Peyer's patch (tissue), 4 donors: ENCODE results near the gene TRAPPC2L. TPM values are rescaled to one million over a fixed set of nuclear protein-coding genes. Genes with fewer than 3 reads are reported as not detected.

Experiments
- DNase-seq, 3 donors: peaks; one replicate each; pipeline ENCODE4 v3.0.0-alpha.2; 2017 to 2019
- H3K27ac ChIP-seq, 4 donors: fragments of 200-600 bp; sonication (generic); one replicate each; pipeline ENCODE4 v1.5.1; 2016 to 2019
- H3K27me3 ChIP-seq, 2 donors: fragments of 200-600 bp; sonication (generic); one replicate each; pipeline ENCODE4 v1.5.1; 2019
- H3K36me3 ChIP-seq, 3 donors: fragments of 200-600 bp; sonication (generic); one replicate each; pipeline ENCODE4 v1.5.1; 2016 to 2019
- H3K4me1 ChIP-seq, 4 donors: fragments of 200-600 bp; sonication (generic); one replicate each; pipeline ENCODE4 v1.5.1; 2016 to 2019
- H3K4me3 ChIP-seq, 4 donors: fragments of 200-600 bp; sonication (generic); 1 replicate in 3 of 4; 2 replicates in 1 of 4; pipeline ENCODE4 v1.5.1; 2016 to 2019; ENCODE audit warnings: mild to moderate bottlenecking in 1 of 4
- H3K9me3 ChIP-seq, 4 donors: fragments of 200-600 bp; sonication (generic); one replicate each; pipeline ENCODE4 v1.5.1; 2016 to 2019; ENCODE audit warnings: mild to moderate bottlenecking in 1 of 4
- POLR2A ChIP-seq, 2 donors: fragments of 450-650 bp; IDR thresholded peaks; one replicate each; pipeline ENCODE4 v1.5.1; 2017; ENCODE audit warnings: antibody characterized with exemption in 2 of 2, mild to moderate bottlenecking in 2 of 2, moderate library complexity in 2 of 2
- total RNA-seq, 4 donors: library from RNA; depleted of rRNA; stranded (reverse); fragments of >200 nt; gene quantifications; one replicate each; pipeline ENCODE4 v1.1.0, GENCODE V29; 2016
- TF ChIP-seq, protein P1 (sequence below), 6 experiments: fragments of 450-650 bp in 4 of 6; fragments of 200-600 bp in 2 of 6; sonication (generic) in 1 of 6; IDR thresholded peaks; one replicate each; pipeline ENCODE4 v1.5.1; 2017 to 2019; ENCODE audit warnings: antibody characterized with exemption in 6 of 6, mild to moderate bottlenecking in 3 of 6, moderate library complexity in 1 of 6

Gene TRAPPC2L
- total RNA-seq, 4 donors from 2014 or later = 20.4 to 47.9 (median 35.4) TPM

DNA sequence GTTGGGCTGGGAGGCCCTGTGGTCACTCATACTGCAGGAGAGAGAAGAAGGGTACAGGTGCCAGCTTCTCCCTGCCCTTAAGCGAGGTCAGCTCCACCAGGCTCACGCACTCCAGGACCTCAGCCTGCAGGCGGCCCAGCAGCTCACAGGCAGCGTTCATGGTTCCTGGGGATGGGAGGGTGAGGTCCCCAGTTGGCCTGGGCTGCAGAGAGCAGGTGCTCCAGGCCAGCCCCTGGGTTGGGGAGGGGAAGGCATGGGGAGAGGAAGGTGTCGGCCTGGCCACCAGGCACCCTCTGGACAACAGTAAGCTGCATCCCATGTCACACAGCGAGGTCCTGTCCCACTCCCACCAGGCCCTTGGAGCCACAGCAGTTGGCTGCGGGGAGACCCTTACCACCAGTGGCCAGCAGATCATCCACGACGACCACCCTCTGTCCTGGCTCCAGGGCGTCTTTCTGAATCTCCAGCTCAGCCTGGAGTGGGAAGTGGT, 47.2 kb upstream of the TRAPPC2L start:
- Histone ChIP-seq H3K27ac (peak overlapping the region in 2 of 4 donors; percentile 94 to 97), H3K27me3 (no peaks in the 10 kb centered on the region), H3K4me1 (peaks cover 0 to 34% (median 20%) of the 10 kb centered on the region in 4 donors), H3K4me3 (peak overlapping the region in 1 of 4 donors; percentile 86), H3K9me3 (no peaks in the 10 kb centered on the region), H3K36me3 (peaks cover 0 to 18% (median 0%) of the 10 kb centered on the region in 3 donors)
- DNase-seq = no peak
- TF ChIP-seq, protein P1, sequence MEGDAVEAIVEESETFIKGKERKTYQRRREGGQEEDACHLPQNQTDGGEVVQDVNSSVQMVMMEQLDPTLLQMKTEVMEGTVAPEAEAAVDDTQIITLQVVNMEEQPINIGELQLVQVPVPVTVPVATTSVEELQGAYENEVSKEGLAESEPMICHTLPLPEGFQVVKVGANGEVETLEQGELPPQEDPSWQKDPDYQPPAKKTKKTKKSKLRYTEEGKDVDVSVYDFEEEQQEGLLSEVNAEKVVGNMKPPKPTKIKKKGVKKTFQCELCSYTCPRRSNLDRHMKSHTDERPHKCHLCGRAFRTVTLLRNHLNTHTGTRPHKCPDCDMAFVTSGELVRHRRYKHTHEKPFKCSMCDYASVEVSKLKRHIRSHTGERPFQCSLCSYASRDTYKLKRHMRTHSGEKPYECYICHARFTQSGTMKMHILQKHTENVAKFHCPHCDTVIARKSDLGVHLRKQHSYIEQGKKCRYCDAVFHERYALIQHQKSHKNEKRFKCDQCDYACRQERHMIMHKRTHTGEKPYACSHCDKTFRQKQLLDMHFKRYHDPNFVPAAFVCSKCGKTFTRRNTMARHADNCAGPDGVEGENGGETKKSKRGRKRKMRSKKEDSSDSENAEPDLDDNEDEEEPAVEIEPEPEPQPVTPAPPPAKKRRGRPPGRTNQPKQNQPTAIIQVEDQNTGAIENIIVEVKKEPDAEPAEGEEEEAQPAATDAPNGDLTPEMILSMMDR (IDR thresholded peaks at IDR 0.05) = no peak
- TF ChIP-seq POLR2A (IDR thresholded peaks at IDR 0.05) = no peak

DNA sequence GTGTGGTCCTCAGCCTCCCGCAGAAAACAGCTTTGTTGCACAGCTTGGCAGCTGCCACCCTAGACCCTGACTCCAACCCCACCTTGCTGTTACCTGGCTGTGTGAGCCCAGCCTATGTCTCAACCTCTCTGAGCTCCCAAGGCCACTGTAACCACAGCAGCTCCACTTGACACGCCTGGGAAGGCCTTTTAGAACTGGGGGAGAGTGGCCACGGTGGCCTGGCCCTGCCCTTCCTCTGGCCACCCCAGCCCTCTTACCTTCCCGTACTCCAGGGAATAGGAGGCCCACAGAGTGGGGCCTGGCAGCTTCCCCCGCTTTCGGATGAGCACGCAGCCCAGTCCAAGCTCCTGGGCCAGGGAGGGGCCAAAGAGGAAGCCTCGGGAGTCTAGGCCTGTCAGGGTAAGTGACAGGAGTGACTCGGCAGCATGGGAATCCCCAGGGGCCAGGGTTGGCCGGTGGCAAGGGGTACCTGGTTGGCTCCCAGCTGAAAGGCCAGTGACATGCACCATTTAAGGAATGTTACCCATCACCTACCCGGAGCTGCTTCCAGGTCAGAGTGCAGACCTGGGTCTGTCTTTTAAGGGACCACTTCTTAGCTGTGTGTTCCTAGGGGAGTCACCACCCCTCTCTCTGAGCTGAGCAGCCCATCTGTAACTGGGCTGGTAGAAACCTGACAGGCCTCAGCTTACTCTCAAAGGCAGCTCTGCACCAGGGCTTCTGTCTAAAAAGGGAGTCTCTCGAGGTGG, 46.6 kb upstream of the TRAPPC2L start:
- H3K27me3 ChIP-seq = no peaks in the 10 kb centered on the region
- TF ChIP-seq POLR2A (IDR thresholded peaks at IDR 0.05) = no peak
- TF ChIP-seq, protein P1 (IDR thresholded peaks at IDR 0.05) = no peak
- H3K4me3 ChIP-seq = peak overlapping the region; percentile 77 to 91 (median 84)
- H3K27ac ChIP-seq = peak overlapping the region; percentile 93 to 97 (median 94)
- no peak for DNase-seq
- H3K9me3 ChIP-seq = no peaks in the 10 kb centered on the region
- H3K4me1 ChIP-seq = peaks cover 0 to 29% (median 19%) of the 10 kb centered on the region in 4 donors
- H3K36me3 ChIP-seq = peaks cover 0 to 18% (median 0%) of the 10 kb centered on the region in 3 donors

DNA sequence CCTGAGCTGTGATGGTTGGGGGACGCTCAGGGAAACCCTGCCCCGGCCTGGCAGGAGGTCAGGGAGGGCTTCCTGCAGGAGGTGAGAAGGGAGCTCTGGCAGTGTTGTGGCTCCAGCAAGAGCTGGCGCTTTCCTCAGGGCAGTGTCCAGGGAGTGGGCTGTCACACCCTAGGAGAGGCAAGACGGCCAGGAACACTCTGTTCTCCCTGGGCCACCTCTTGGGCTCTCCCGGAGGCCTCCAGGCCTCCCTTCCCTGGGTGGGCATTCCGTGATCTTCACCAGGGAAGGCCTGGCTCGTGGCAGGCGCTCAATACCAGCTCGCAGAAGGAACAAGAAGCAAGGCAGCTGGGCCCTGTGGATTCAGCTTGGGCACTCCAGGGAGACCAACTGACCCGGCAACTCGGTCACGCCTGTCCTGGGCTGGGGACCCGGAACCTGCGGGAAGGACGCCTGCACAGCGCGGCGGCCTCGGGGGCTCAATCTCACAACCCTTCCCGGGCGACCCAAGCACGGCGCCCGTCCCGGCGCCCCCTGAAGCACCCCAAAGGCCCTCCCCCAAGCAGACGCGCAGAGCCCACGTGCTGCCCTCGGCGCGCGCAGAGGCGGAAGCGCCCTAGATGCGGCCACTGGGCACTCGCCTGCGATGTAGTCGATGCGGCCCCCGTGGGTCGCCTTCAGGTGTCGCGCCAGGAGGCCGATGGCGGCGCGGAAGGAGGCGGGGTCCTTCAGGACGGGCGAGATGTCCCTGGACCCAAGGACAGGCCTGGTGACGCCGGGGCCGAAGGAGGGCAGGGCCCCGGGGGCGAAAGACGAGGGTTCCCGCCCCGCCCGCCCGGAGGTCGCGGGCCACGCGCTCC, 45.8 kb upstream of the TRAPPC2L start:
- Histone ChIP-seq H3K9me3 (no peaks in the 10 kb centered on the region), H3K4me3 (peak overlapping the region; percentile 77 to 91 (median 84)), H3K27ac (peak overlapping the region; percentile 93 to 97 (median 94)), H3K27me3 (no peaks in the 10 kb centered on the region), H3K4me1 (peaks cover 0 to 29% (median 19%) of the 10 kb centered on the region in 4 donors), H3K36me3 (peaks cover 0 to 18% (median 0%) of the 10 kb centered on the region in 3 donors)
- peak; percentile 42 to 61 for TF ChIP-seq POLR2A (IDR thresholded peaks at IDR 0.05)
- TF ChIP-seq, protein P1 (IDR thresholded peaks at IDR 0.05) = no peak
- DNase-seq = peak; percentile 68 to 86 (median 84)

DNA sequence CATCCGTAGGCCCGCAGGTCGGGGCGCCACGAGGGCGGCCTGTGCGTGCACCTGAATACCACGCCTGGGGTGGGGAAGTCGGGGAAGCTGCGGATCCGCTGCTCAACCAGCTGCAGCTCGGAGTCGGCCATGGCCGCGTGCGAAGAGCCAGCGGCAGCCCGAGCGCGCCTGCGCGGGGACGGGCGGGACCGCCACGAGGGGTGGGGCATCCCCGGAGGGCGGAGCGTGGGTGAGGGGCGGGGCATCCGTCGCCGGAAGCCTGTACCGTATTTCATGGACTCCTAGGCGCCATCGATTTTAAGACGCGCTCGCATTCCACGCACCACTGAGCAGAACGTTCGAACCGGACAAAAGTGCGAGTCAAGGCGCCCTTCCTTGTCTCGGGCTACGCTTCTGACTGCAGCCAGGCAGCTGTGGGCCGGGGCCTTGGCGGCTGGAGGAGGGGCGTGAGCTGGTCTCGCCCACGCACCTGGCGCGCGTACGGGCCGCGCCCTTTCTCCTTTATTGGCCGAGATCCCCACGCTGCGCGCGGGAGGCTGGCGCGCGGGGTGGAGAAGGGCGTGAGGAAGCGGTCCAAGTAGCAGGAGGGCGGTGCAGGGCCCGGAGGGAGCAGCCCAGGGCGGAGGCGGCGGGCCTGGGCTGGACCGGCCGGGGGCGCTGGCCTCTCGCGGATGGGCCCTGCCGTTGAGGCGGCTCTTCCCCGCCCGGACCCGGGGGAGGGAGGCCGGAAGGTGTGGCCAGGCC, 45.0 kb upstream of the TRAPPC2L start, which contains the start of gene APRT:
APRT (minus strand) TSS at position 160 of the 744 bp plus-strand sequence; CDS start at position 131, 29 bp downstream.
- Histone ChIP-seq H3K4me1 (peaks cover 0 to 29% (median 19%) of the 10 kb centered on the region in 4 donors), H3K4me3 (peak within 1 kb of the TSS; percentile 77 to 91 (median 84)), H3K9me3 (no peaks in the 10 kb centered on the region), H3K27ac (peak within 1 kb of the TSS; percentile 93 to 97 (median 94)), H3K36me3 (peaks cover 0 to 18% (median 0%) of the 10 kb centered on the region in 3 donors), H3K27me3 (no peaks in the 10 kb centered on the region)
- peak; percentile 88 to 98 (median 97) for DNase-seq
- TF ChIP-seq POLR2A (IDR thresholded peaks at IDR 0.05) = peak; percentile 38 to 74
- TF ChIP-seq, protein P1 (IDR thresholded peaks at IDR 0.05) = peak in 4 of 6 experiments; percentile 25 to 54 (median 47)
